Activated CD8-positive, alpha-beta memory T cell treated with anti-CD3 and anti-CD28 coated beads for 36 hours (primary cell): ENCODE measurements around the gene NDUFS1. TPM values are rescaled to one million over a fixed set of nuclear protein-coding genes. Genes with fewer than 3 reads are reported as not detected.
"Not testable (repeated sequence)": the region's sequence is repeated elsewhere in the genome, so short reads cannot be mapped to it uniquely, and the experiment has no call there.

Source experiments
- CTCF ChIA-PET: fragments of 350-600 bp; sonication (Branson Sonifier 250); formaldehyde crosslinking; loops from one replicate; lab custom pipeline; 2021; ENCODE audit warnings: antibody characterized with exemption; lab: Charles Lee
- POLR2A ChIA-PET: fragments of 350-600 bp; sonication (Branson Sonifier 250); formaldehyde crosslinking; loops from one replicate; lab custom pipeline; 2021; ENCODE audit warnings: antibody characterized with exemption; lab: Charles Lee
- total RNA-seq, 2 experiments: library from RNA; stranded (reverse); gene quantifications; one replicate each; pipeline ENCODE4 v1.2.3, GENCODE V29; 2021

NDUFS1 gene
- total RNA-seq, 2 experiments from 2014 or later = 96.4 to 101 TPM

GRCh38 chr2:206082298-206082843 lies 76.9 kb downstream of the NDUFS1 start:
- POLR2A ChIA-PET = no interaction called here

GRCh38 chr2:206080927-206081326 lies 78.3 kb downstream of the NDUFS1 start:
- POLR2A ChIA-PET = no interaction called here
- CTCF ChIA-PET = no interaction called here

More at GRCh38 chr2:206082298-206082843, 76.9 kb downstream of the NDUFS1 start:
- CTCF ChIA-PET = interaction anchor here (0.8 kb wide), 1 partner anchor 35 kb away, joined by 3 read pairs; no protein-coding TSS in a partner anchor

GRCh38 chr2:206079699-206080465 lies 79.4 kb downstream of the NDUFS1 start:
- ChIA-PET POLR2A (no interaction called here), CTCF (no interaction called here)

- CTCF ChIA-PET = interaction anchor here (0.6 kb wide), 1 partner anchor 65 kb away, joined by 7 read pairs; no protein-coding TSS in a partner anchor
- POLR2A ChIA-PET = not testable (repeated sequence)
Observed at GRCh38 chr2:206077879-206078278, 81.4 kb downstream of the NDUFS1 start.

- ChIA-PET CTCF (no interaction called here), POLR2A (no interaction called here)
Observed at GRCh38 chr2:206075113-206075512, 84.1 kb downstream of the NDUFS1 start.

- ChIA-PET CTCF (interaction anchor here (0.6 kb wide), 1 partner anchor 56 kb away, joined by 6 read pairs; no protein-coding TSS in a partner anchor), POLR2A (no interaction called here)
Observed at GRCh38 chr2:206071807-206072206, 87.4 kb downstream of the NDUFS1 start.

- ChIA-PET POLR2A (interaction anchor here (0.5 kb wide), 1 partner anchor 19 kb away, joined by 8 read pairs; no protein-coding TSS in a partner anchor), CTCF (no interaction called here)
Observed at GRCh38 chr2:206069417-206069816, 89.8 kb downstream of the NDUFS1 start.

- CTCF ChIA-PET = no interaction called here
- POLR2A ChIA-PET = no interaction called here
Observed at GRCh38 chr2:206068207-206068606, 91.0 kb downstream of the NDUFS1 start.

Other genes with a start within 250 kb of the NDUFS1 start
- 10 to 100 TPM; 18.5 to 19.2 TPM for gene INO80D, start 73.3 kb downstream of the NDUFS1 start, total RNA-seq
- 1,000 to 10,000 TPM; 1,033 to 1,038 TPM for gene EEF1B2, start 451 bp upstream of the NDUFS1 start, total RNA-seq
- gene ZDBF2, start 115.2 kb upstream of the NDUFS1 start, total RNA-seq = 1 to 10 TPM; 7.1 to 7.4 TPM